NCI-H524 treated with DMSO at 0.1 percent for 48 hours (cell line): Measurements from ENCODE around the gene MAPK8.

Source experiments
- DNase-seq: peaks from one replicate; lab custom pipeline; 2025; lab: John Stamatoyannopoulos, UW

MAPK8 gene

GRCh38 chr10:48292616-48293015, 13.9 kb upstream of the MAPK8 start:
- DNase-seq = no peak

- DNase-seq = no peak
Measured at GRCh38 chr10:48294431-48294830, 12.0 kb upstream of the MAPK8 start.

GRCh38 chr10:48296576-48297098, 9.8 kb upstream of the MAPK8 start:
- no peak for DNase-seq

GRCh38 chr10:48299066-48299465, 7.4 kb upstream of the MAPK8 start:
- no peak for DNase-seq

GRCh38 chr10:48299692-48300091, 6.8 kb upstream of the MAPK8 start:
- DNase-seq = no peak

GRCh38 chr10:48300556-48300955, 5.9 kb upstream of the MAPK8 start:
- DNase-seq = no peak

GRCh38 chr10:48302515-48303476, 3.7 kb upstream of the MAPK8 start:
- no peak for DNase-seq

GRCh38 chr10:48305905-48306264, 592 bp upstream of the MAPK8 start:
- DNase-seq = no peak

GRCh38 chr10:48306870-48307710, 613 bp downstream of the MAPK8 start:
- no peak for DNase-seq

GRCh38 chr10:48307711-48308018, 1.2 kb downstream of the MAPK8 start:
- no peak for DNase-seq

GRCh38 chr10:48309711-48310226, 3.3 kb downstream of the MAPK8 start:
- no peak for DNase-seq

- no peak for DNase-seq
Measured at GRCh38 chr10:48314107-48314506, 7.6 kb downstream of the MAPK8 start.

- no peak for DNase-seq
Measured at GRCh38 chr10:48316236-48316635, 9.8 kb downstream of the MAPK8 start.

- DNase-seq = no peak
Measured at GRCh38 chr10:48317321-48317990, 11.0 kb downstream of the MAPK8 start.

GRCh38 chr10:48322017-48322416, 15.5 kb downstream of the MAPK8 start:
- no peak for DNase-seq

- DNase-seq = no peak
Measured at GRCh38 chr10:48324580-48324979, 18.1 kb downstream of the MAPK8 start.

GRCh38 chr10:48330269-48330668, 23.8 kb downstream of the MAPK8 start:
- DNase-seq = no peak

- DNase-seq = no peak
Measured at GRCh38 chr10:48331436-48331835, 25.0 kb downstream of the MAPK8 start.

GRCh38 chr10:48332166-48332870, 25.8 kb downstream of the MAPK8 start:
- no peak for DNase-seq

- DNase-seq = no peak
Measured at GRCh38 chr10:48332871-48333216, 26.4 kb downstream of the MAPK8 start.

GRCh38 chr10:48333856-48334255, 27.4 kb downstream of the MAPK8 start:
- no peak for DNase-seq

GRCh38 chr10:48335788-48336187, 29.3 kb downstream of the MAPK8 start:
- DNase-seq = no peak
